HUES64 (cell line): ENCODE data around the gene RAB7A.
"Not testable (repeated sequence)": the region's sequence is repeated elsewhere in the genome, so short reads cannot be mapped to it uniquely, and the experiment has no call there.

Experiments used
- H3K27ac ChIP-seq: 2 replicates; pipeline ENCODE4 v1.7.0; 2013; ENCODE audit warnings: low read depth, low read length, inconsistent platforms
- H3K27me3 ChIP-seq: 2 replicates; pipeline ENCODE4 v1.6.1; 2013; ENCODE audit warnings: mild to moderate bottlenecking, low read length; ENCODE audit not compliant: insufficient read depth
- H3K36me3 ChIP-seq: 2 replicates; pipeline ENCODE4 v1.6.1; 2013; ENCODE audit warnings: mild to moderate bottlenecking, low read length; ENCODE audit not compliant: insufficient read depth
- H3K4me1 ChIP-seq: 2 replicates; pipeline ENCODE4 v1.6.1; 2013; ENCODE audit warnings: mild to moderate bottlenecking, low read length, moderate library complexity; ENCODE audit not compliant: insufficient read depth
- H3K4me3 ChIP-seq: 2 replicates; pipeline ENCODE4 v1.5.1; 2013; ENCODE audit warnings: mild to moderate bottlenecking, low read length, moderate library complexity
- H3K9ac ChIP-seq: 2 replicates; pipeline ENCODE4 v1.6.1; 2013; ENCODE audit warnings: mild to moderate bottlenecking, low read depth, low read length
- H3K9me3 ChIP-seq: 2 replicates; pipeline ENCODE4 v1.6.1; 2013; ENCODE audit warnings: low read depth, low read length; ENCODE audit not compliant: insufficient read depth
- WGBS: fragments of 150-250, 120-280 bp; methylation state at CpG from one replicate; pipeline ENCODE4 v1.1.7; 2013; ENCODE audit warnings: missing lambda C conversion rate; 5-methylcytosine and 5-hydroxymethylcytosine counted together

RAB7A gene

GRCh38 chr3:128760042-128760441, 34.1 kb downstream of the RAB7A start:
- peaks cover 10% of the 10 kb centered on the region for H3K36me3 ChIP-seq
- no peak overlapping the region for H3K9ac ChIP-seq
- H3K4me3 ChIP-seq, result no peak overlapping the region
- 93% methylated on average over 5 of the region's 5 CpGs for WGBS
- H3K4me1 ChIP-seq, result no peaks in the 10 kb centered on the region
- no peak overlapping the region for H3K27ac ChIP-seq
- no peaks in the 10 kb centered on the region for H3K27me3 ChIP-seq
- no peaks in the 10 kb centered on the region for H3K9me3 ChIP-seq

- Histone ChIP-seq H3K36me3 (peaks cover 10% of the 10 kb centered on the region), H3K9ac (no peak overlapping the region), H3K4me1 (no peaks in the 10 kb centered on the region), H3K27me3 (no peaks in the 10 kb centered on the region), H3K4me3 (no peak overlapping the region), H3K9me3 (no peaks in the 10 kb centered on the region), H3K27ac (no peak overlapping the region)
- WGBS, result 92% methylated on average over 3 of the region's 3 CpGs
Measured at GRCh38 chr3:128760881-128761280, 34.9 kb downstream of the RAB7A start.

GRCh38 chr3:128761392-128761791, 35.4 kb downstream of the RAB7A start:
- Histone ChIP-seq H3K9me3 (no peaks in the 10 kb centered on the region), H3K9ac (no peak overlapping the region), H3K27ac (no peak overlapping the region), H3K36me3 (peaks cover 10% of the 10 kb centered on the region), H3K4me1 (no peaks in the 10 kb centered on the region; the same call in 1 of the 2 replicates), H3K4me3 (no peak overlapping the region), H3K27me3 (no peaks in the 10 kb centered on the region)

- Histone ChIP-seq H3K4me1 (peaks cover 10% of the 10 kb centered on the region; the same call in 1 of the 2 replicates), H3K9ac (no peak overlapping the region), H3K36me3 (peaks cover 10% of the 10 kb centered on the region), H3K4me3 (no peak overlapping the region), H3K27me3 (no peaks in the 10 kb centered on the region), H3K9me3 (no peaks in the 10 kb centered on the region), H3K27ac (no peak overlapping the region)
- 77% methylated on average over 3 of the region's 5 CpGs for WGBS
Measured at GRCh38 chr3:128763967-128764366, 38.0 kb downstream of the RAB7A start.

- peaks cover 18% of the 10 kb centered on the region for H3K4me1 ChIP-seq
- H3K9me3 ChIP-seq, result no peaks in the 10 kb centered on the region
- WGBS, result 97% methylated on average over 30 of the region's 30 CpGs
- H3K9ac ChIP-seq, result no peak overlapping the region
- peaks cover 10% of the 10 kb centered on the region for H3K36me3 ChIP-seq
- H3K27ac ChIP-seq, result no peak overlapping the region
- no peaks in the 10 kb centered on the region for H3K27me3 ChIP-seq
- H3K4me3 ChIP-seq, result no peak overlapping the region
Measured at GRCh38 chr3:128764863-128765262, 38.9 kb downstream of the RAB7A start.

- H3K27ac ChIP-seq, result no peak overlapping the region
- H3K9me3 ChIP-seq, result no peaks in the 10 kb centered on the region
- no peak overlapping the region for H3K4me3 ChIP-seq
- H3K9ac ChIP-seq, result no peak overlapping the region
- H3K36me3 ChIP-seq, result peaks cover 10% of the 10 kb centered on the region
- no peaks in the 10 kb centered on the region for H3K27me3 ChIP-seq
- 87% methylated on average over 6 of the region's 6 CpGs for WGBS
- peaks cover 18% of the 10 kb centered on the region for H3K4me1 ChIP-seq
Measured at GRCh38 chr3:128767094-128767750, 41.2 kb downstream of the RAB7A start.

GRCh38 chr3:128768471-128768870, 42.5 kb downstream of the RAB7A start:
- whole genome bisulfite sequencing, result 96% methylated on average over 4 of the region's 5 CpGs
- Histone ChIP-seq H3K4me3 (no peak overlapping the region), H3K4me1 (peaks cover 18% of the 10 kb centered on the region), H3K9ac (no peak overlapping the region), H3K9me3 (no peaks in the 10 kb centered on the region), H3K27me3 (no peaks in the 10 kb centered on the region), H3K27ac (no peak overlapping the region), H3K36me3 (peaks cover 10% of the 10 kb centered on the region)

- no peak overlapping the region for H3K9ac ChIP-seq
- H3K4me1 ChIP-seq, result peaks cover 18% of the 10 kb centered on the region
- no peaks in the 10 kb centered on the region for H3K36me3 ChIP-seq
- WGBS, result 96% methylated on average over 3 of the region's 4 CpGs
- no peaks in the 10 kb centered on the region for H3K9me3 ChIP-seq
- H3K27ac ChIP-seq, result no peak overlapping the region
- no peak overlapping the region for H3K4me3 ChIP-seq
- H3K27me3 ChIP-seq, result no peaks in the 10 kb centered on the region
Measured at GRCh38 chr3:128770387-128770786, 44.4 kb downstream of the RAB7A start.

GRCh38 chr3:128773189-128773588, 47.2 kb downstream of the RAB7A start:
- not testable (repeated sequence) for H3K9me3 ChIP-seq, H3K27ac ChIP-seq, H3K36me3 ChIP-seq, H3K4me3 ChIP-seq, H3K9ac ChIP-seq, H3K27me3 ChIP-seq
- WGBS, result 96% methylated on average over 31 of the region's 31 CpGs
- peaks cover 11% of the 10 kb centered on the region for H3K4me1 ChIP-seq

- over 99% methylated on average over 5 of the region's 6 CpGs for WGBS
- H3K36me3 ChIP-seq, H3K4me3 ChIP-seq, H3K9ac ChIP-seq, H3K9me3 ChIP-seq, H3K27ac ChIP-seq, H3K4me1 ChIP-seq, H3K27me3 ChIP-seq: not testable (repeated sequence)
Measured at GRCh38 chr3:128773592-128773991, 47.6 kb downstream of the RAB7A start.

GRCh38 chr3:128775241-128775640, 49.3 kb downstream of the RAB7A start:
- Histone ChIP-seq H3K9ac (no peak overlapping the region), H3K27ac (no peak overlapping the region), H3K4me1 (0 out of 2 replicates have a peak, but pooled peaks cover 8% of the 10 kb centered on the region), H3K27me3 (no peaks in the 10 kb centered on the region), H3K9me3 (no peaks in the 10 kb centered on the region), H3K4me3 (no peak overlapping the region), H3K36me3 (no peaks in the 10 kb centered on the region)
- WGBS, result 90% methylated on average over 3 of the region's 3 CpGs
